WTC11 (cell line): ENCODE measurements around the gene DMWD. TPM values are rescaled to one million over a fixed set of nuclear protein-coding genes. Genes with fewer than 3 reads are reported as not detected.

Experiments used
- ATAC-seq: fragments of 200-7000 bp; cut with Tn5 transposase; 2 replicates; pipeline ENCODE4 v1.10.0; 2021; ENCODE audit warnings: mild to moderate bottlenecking, moderate library complexity
- CTCF ChIA-PET: fragments of 300-600 bp; sonication (Branson Sonifier 250); formaldehyde crosslinking; loops from one replicate; lab custom pipeline; 2021; ENCODE audit warnings: antibody characterized with exemption; lab: Charles Lee
- POLR2A ChIA-PET: fragments of 350-600 bp; sonication (Branson Sonifier 250); formaldehyde crosslinking; loops from one replicate; lab custom pipeline; 2021; ENCODE audit warnings: antibody characterized with exemption; lab: Charles Lee
- DNase-seq: peaks from one replicate; pipeline ENCODE4 v3.0.0; 2021; ENCODE audit warnings: low spot score
- H3K27ac Mint-ChIP-seq: 2 replicates; pipeline ENCODE4 v1.8.0; 2021; ENCODE audit warnings: mixed read lengths
- H3K27me3 Mint-ChIP-seq: 2 replicates; pipeline ENCODE4 v1.8.0; 2021; ENCODE audit warnings: low read depth, mild to moderate bottlenecking, moderate library complexity, mixed read lengths
- H3K36me3 Mint-ChIP-seq: 2 replicates; pipeline ENCODE4 v1.8.0; 2021; ENCODE audit warnings: mixed read lengths
- H3K4me1 Mint-ChIP-seq: 2 replicates; pipeline ENCODE4 v1.8.0; 2022; ENCODE audit warnings: mixed read lengths
- H3K4me3 Mint-ChIP-seq: 2 replicates; pipeline ENCODE4 v1.8.0; 2021; ENCODE audit warnings: mild to moderate bottlenecking, moderate library complexity, mixed read lengths
- H3K9me3 Mint-ChIP-seq: 2 replicates; pipeline ENCODE4 v1.8.0; 2021; ENCODE audit warnings: mixed read lengths
- ATF2 ChIP-seq: sonication (generic); formaldehyde crosslinking; IDR thresholded peaks from 2 replicates; pipeline ENCODE4 v1.8.1; 2022; ENCODE audit warnings: low read depth, missing genetic modification reagents, borderline replicate concordance
- ATF6 ChIP-seq: sonication (generic); formaldehyde crosslinking; IDR thresholded peaks from 2 replicates; pipeline ENCODE4 v1.8.1; 2023; ENCODE audit warnings: mild to moderate bottlenecking, missing genetic modification reagents
- ESRRA ChIP-seq: sonication (generic); formaldehyde crosslinking; IDR thresholded peaks from 2 replicates; pipeline ENCODE4 v1.8.1; 2022; ENCODE audit warnings: mild to moderate bottlenecking, missing genetic modification reagents, borderline replicate concordance
- GRHL2 ChIP-seq: fragments of 250-450 bp; sonication (Bioruptor Pico); IDR thresholded peaks from 2 replicates; pipeline ENCODE4 v1.8.0; 2022; ENCODE audit warnings: mild to moderate bottlenecking, moderate library complexity; ENCODE audit not compliant: insufficient replicate concordance, severe bottlenecking
- HMGXB4 ChIP-seq: sonication (generic); formaldehyde crosslinking; IDR thresholded peaks from 2 replicates; pipeline ENCODE4 v1.8.1; 2023; ENCODE audit warnings: mild to moderate bottlenecking, moderate library complexity, missing genetic modification reagents
- MXD4 ChIP-seq: fragments of 250-450 bp; sonication (Bioruptor Pico); IDR thresholded peaks from 2 replicates; pipeline ENCODE4 v1.8.0; 2021; ENCODE audit warnings: mild to moderate bottlenecking, moderate library complexity, borderline replicate concordance
- NFE2L1 ChIP-seq: sonication (generic); formaldehyde crosslinking; IDR thresholded peaks from 2 replicates; pipeline ENCODE4 v1.8.1; 2023; ENCODE audit warnings: missing genetic modification reagents
- NFYB ChIP-seq: sonication (generic); formaldehyde crosslinking; conservative IDR thresholded peaks from 2 replicates; pipeline ENCODE4 v1.8.0; 2022; ENCODE audit warnings: low read depth, missing genetic modification reagents
- NR3C1 ChIP-seq: sonication (generic); formaldehyde crosslinking; conservative IDR thresholded peaks from 2 replicates; pipeline ENCODE4 v1.8.1; 2023; ENCODE audit warnings: low read depth, mild to moderate bottlenecking, missing genetic modification reagents
- RELA ChIP-seq: sonication (generic); formaldehyde crosslinking; IDR thresholded peaks from 2 replicates; pipeline ENCODE4 v1.8.1; 2022; ENCODE audit warnings: missing genetic modification reagents, mild to moderate bottlenecking, borderline replicate concordance
- TCF7 ChIP-seq: sonication (generic); formaldehyde crosslinking; IDR thresholded peaks from 2 replicates; pipeline ENCODE4 v1.8.0; 2022; ENCODE audit warnings: mild to moderate bottlenecking, low read depth, missing genetic modification reagents, moderate library complexity
- TEAD1 ChIP-seq: sonication (generic); formaldehyde crosslinking; IDR thresholded peaks from 2 replicates; pipeline ENCODE4 v1.8.0; 2022; ENCODE audit warnings: mild to moderate bottlenecking, missing genetic modification reagents
- ZNF121 ChIP-seq: sonication (generic); formaldehyde crosslinking; IDR thresholded peaks from 2 replicates; pipeline ENCODE4 v1.8.0; 2023; ENCODE audit warnings: missing genetic modification reagents
- ZNF232 ChIP-seq: sonication (generic); formaldehyde crosslinking; IDR thresholded peaks from 2 replicates; pipeline ENCODE4 v1.8.0; 2022; ENCODE audit warnings: mild to moderate bottlenecking, missing genetic modification reagents
- ZNF263 ChIP-seq: sonication (generic); formaldehyde crosslinking; IDR thresholded peaks from 2 replicates; pipeline ENCODE4 v1.8.1; 2022; ENCODE audit warnings: low read depth, mild to moderate bottlenecking, moderate library complexity, missing genetic modification reagents
- ZNF317 ChIP-seq: sonication (generic); formaldehyde crosslinking; IDR thresholded peaks from 2 replicates; pipeline ENCODE4 v1.8.1; 2023; ENCODE audit warnings: low read depth, mild to moderate bottlenecking, moderate library complexity, missing genetic modification reagents, borderline replicate concordance
- ZNF396 ChIP-seq: fragments of 250-450 bp; sonication (Bioruptor Pico); IDR thresholded peaks from 2 replicates; pipeline ENCODE4 v1.8.0; 2021; ENCODE audit warnings: mild to moderate bottlenecking, moderate library complexity, borderline replicate concordance
- ZSCAN18 ChIP-seq: fragments of 250-450 bp; sonication (Bioruptor Pico); IDR thresholded peaks from 2 replicates; pipeline ENCODE4 v2.1.2; 2022; ENCODE audit warnings: mild to moderate bottlenecking, moderate library complexity
- total RNA-seq: library from RNA; stranded (reverse); gene quantifications from 3 replicates; pipeline ENCODE4 v1.2.3, GENCODE V29; 2021
- TF ChIP-seq, protein P1 (sequence below): sonication (generic); formaldehyde crosslinking; IDR thresholded peaks from 2 replicates; pipeline ENCODE4 v1.8.0; 2022; ENCODE audit warnings: mild to moderate bottlenecking, missing genetic modification reagents
- TF ChIP-seq, protein P2 (sequence below): fragments of 200-600 bp; IDR thresholded peaks from 2 replicates; pipeline ENCODE4 v1.8.0; 2022; ENCODE audit warnings: antibody characterized with exemption
- TF ChIP-seq, protein P3 (sequence below): sonication (generic); formaldehyde crosslinking; conservative IDR thresholded peaks from 2 replicates; pipeline ENCODE4 v1.8.1; 2023; ENCODE audit warnings: mild to moderate bottlenecking, low read depth, missing genetic modification reagents, moderate library complexity
- TF ChIP-seq, protein P4 (sequence below): sonication (generic); formaldehyde crosslinking; IDR thresholded peaks from 2 replicates; pipeline ENCODE4 v1.8.0; 2022; ENCODE audit warnings: mild to moderate bottlenecking, missing genetic modification reagents

Gene DMWD
- total RNA-seq, 1 experiment from 2014 or later = 60.7 TPM

DNA sequence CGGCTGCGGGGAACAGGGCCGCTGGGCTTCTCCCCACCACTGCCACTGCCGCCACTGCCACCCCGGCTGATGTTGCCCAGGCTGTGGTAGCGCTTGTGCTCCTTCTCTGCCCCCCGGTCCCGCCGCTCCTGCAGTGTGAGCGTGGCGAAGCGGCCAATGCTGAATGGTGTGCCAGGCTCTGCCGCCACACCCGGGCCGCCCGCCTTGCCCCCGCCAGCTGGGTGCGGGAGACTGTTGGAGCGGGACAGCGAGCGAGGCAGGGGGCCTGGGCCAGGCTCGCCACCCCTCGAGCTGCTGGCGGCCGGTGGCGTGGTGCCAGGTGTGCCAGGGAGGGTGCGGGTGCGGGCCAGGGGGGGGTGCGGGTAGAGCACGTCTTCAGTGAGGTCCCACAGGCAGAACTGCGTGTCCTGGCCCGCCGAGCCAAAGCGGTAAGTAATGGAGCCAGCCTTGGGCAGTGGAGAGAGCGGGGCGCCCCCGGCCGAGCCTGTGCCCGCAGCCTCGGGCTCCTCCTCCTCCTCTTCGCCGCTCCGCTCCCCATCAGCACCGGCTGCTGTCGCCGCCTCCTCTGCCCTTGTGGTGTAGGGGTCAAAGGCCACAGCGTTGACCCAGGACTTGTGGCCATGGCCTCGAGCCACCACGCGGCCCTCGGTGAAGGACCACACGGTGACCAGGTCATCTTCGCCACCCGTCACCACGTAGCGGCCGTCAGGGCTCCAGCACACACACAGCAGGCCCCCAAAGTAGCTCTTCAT lies 6.7 kb downstream of the DMWD start (continued):
- no peak for TF ChIP-seq ATF2 (CRISPR knock-in tag)
- TF ChIP-seq, protein P1, sequence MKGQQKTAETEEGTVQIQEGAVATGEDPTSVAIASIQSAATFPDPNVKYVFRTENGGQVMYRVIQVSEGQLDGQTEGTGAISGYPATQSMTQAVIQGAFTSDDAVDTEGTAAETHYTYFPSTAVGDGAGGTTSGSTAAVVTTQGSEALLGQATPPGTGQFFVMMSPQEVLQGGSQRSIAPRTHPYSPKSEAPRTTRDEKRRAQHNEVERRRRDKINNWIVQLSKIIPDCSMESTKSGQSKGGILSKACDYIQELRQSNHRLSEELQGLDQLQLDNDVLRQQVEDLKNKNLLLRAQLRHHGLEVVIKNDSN = no peak
- no peak for TF ChIP-seq ZSCAN18
- no peak for TF ChIP-seq ZNF121
- TF ChIP-seq TEAD1 (CRISPR knock-in tag) = no peak
- no peak for TF ChIP-seq ZNF396 (CRISPR knock-in tag)
- no peak for TF ChIP-seq ATF6 (CRISPR knock-in tag)
- TF ChIP-seq TCF7 (CRISPR knock-in tag) = no peak
- TF ChIP-seq NFE2L1 (CRISPR knock-in tag) = no peak
- TF ChIP-seq ESRRA (CRISPR knock-in tag) = no peak
- TF ChIP-seq NR3C1 (CRISPR knock-in tag) = no peak

GRCh38 chr19:45785097-45785496 lies 7.5 kb downstream of the DMWD start:
- Mint-ChIP-seq H3K9me3 (no peaks in the 10 kb centered on the region), H3K36me3 (peaks cover 32% of the 10 kb centered on the region), H3K4me3 (no peak overlapping the region), H3K27ac (no peak overlapping the region), H3K27me3 (peaks cover 21% of the 10 kb centered on the region), H3K4me1 (peaks cover 19% of the 10 kb centered on the region)
- ATAC-seq (no peak), DNase-seq (no peak)
- CTCF ChIA-PET = no interaction called here
- POLR2A ChIA-PET = no interaction called here
- TF ChIP-seq, protein P2, sequence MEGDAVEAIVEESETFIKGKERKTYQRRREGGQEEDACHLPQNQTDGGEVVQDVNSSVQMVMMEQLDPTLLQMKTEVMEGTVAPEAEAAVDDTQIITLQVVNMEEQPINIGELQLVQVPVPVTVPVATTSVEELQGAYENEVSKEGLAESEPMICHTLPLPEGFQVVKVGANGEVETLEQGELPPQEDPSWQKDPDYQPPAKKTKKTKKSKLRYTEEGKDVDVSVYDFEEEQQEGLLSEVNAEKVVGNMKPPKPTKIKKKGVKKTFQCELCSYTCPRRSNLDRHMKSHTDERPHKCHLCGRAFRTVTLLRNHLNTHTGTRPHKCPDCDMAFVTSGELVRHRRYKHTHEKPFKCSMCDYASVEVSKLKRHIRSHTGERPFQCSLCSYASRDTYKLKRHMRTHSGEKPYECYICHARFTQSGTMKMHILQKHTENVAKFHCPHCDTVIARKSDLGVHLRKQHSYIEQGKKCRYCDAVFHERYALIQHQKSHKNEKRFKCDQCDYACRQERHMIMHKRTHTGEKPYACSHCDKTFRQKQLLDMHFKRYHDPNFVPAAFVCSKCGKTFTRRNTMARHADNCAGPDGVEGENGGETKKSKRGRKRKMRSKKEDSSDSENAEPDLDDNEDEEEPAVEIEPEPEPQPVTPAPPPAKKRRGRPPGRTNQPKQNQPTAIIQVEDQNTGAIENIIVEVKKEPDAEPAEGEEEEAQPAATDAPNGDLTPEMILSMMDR = no peak
- TF ChIP-seq RELA (CRISPR knock-in tag) = no peak
- TF ChIP-seq NFYB (CRISPR knock-in tag) = no peak
- TF ChIP-seq HMGXB4 (CRISPR knock-in tag) = no peak
- no peak for TF ChIP-seq ESRRA (CRISPR knock-in tag)
- no peak for TF ChIP-seq GRHL2
- TF ChIP-seq, protein P3, sequence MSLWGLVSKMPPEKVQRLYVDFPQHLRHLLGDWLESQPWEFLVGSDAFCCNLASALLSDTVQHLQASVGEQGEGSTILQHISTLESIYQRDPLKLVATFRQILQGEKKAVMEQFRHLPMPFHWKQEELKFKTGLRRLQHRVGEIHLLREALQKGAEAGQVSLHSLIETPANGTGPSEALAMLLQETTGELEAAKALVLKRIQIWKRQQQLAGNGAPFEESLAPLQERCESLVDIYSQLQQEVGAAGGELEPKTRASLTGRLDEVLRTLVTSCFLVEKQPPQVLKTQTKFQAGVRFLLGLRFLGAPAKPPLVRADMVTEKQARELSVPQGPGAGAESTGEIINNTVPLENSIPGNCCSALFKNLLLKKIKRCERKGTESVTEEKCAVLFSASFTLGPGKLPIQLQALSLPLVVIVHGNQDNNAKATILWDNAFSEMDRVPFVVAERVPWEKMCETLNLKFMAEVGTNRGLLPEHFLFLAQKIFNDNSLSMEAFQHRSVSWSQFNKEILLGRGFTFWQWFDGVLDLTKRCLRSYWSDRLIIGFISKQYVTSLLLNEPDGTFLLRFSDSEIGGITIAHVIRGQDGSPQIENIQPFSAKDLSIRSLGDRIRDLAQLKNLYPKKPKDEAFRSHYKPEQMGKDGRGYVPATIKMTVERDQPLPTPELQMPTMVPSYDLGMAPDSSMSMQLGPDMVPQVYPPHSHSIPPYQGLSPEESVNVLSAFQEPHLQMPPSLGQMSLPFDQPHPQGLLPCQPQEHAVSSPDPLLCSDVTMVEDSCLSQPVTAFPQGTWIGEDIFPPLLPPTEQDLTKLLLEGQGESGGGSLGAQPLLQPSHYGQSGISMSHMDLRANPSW (CRISPR knock-in tag) = no peak
- TF ChIP-seq ZNF263 = no peak
- no peak for TF ChIP-seq MXD4 (CRISPR knock-in tag)
- TF ChIP-seq ZNF317 (CRISPR knock-in tag) = no peak
- TF ChIP-seq, protein P4, sequence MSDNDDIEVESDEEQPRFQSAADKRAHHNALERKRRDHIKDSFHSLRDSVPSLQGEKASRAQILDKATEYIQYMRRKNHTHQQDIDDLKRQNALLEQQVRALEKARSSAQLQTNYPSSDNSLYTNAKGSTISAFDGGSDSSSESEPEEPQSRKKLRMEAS (CRISPR knock-in tag) = no peak
- no peak for TF ChIP-seq ZNF232 (CRISPR knock-in tag)
